ENCODE results near the gene HEYL. TPM values are rescaled to one million over a fixed set of nuclear protein-coding genes. Genes with fewer than 3 reads are reported as not detected.

The HEYL gene
- total and polyA plus RNA-seq, 9 of the 15 experiments (the other 6 are each of a cell fraction or from before 2014, with no cell fraction given), result 0.13 to 0.89 (median 0.25) TPM

DNA sequence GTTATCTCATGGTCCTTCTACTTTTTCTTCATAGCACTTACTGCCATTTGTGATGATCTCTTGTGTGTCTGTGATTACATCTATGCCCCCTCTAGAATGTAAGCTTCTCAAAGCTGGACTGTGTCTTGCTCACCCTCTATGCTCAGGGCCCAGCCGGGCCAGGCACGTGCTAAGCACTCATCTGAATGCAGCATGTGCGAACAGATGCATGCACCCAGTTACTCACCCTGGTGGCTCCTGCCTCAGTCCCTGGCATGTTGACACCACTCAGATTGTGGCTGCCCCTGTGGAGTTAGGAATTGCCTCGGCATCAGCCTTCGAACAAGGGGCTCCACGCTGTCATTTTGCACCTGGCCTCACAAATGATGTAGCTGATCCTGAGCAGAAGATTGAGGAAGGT lies 43.3 kb downstream of the HEYL start (continued):
- TF ChIP-seq ZNF561 (CRISPR knock-in tag; conservative IDR thresholded peaks at IDR 0.05) (no peak), TEAD4 (IDR thresholded peaks at IDR 0.05; ENCODE audit: low read length) (no peak), TEAD4 (CRISPR knock-in tag; IDR thresholded peaks at IDR 0.05; ENCODE audit: borderline replicate concordance) (0 out of 2 replicates have a peak, but pooled peaks have one; percentile 47), ZNF347 (CRISPR knock-in tag; IDR thresholded peaks at IDR 0.05; ENCODE audit: low read depth) (no peak), PRPF4 (IDR thresholded peaks at IDR 0.05; ENCODE audit: insufficient read depth, low read depth, low read length, poor library complexity, severe bottlenecking) (no peak), ZBTB1 (CRISPR knock-in tag; IDR thresholded peaks at IDR 0.05; ENCODE audit: borderline replicate concordance, low read depth) (no peak), RB1 (IDR thresholded peaks at IDR 0.05; ENCODE audit: low read depth) (no peak), SMAD2 (IDR thresholded peaks at IDR 0.05; ENCODE audit: low read depth, low read length) (no peak), SUPT5H (IDR thresholded peaks at IDR 0.05) (no peak), ZNF76 (CRISPR knock-in tag; IDR thresholded peaks at IDR 0.05; ENCODE audit: borderline replicate concordance) (no peak), BHLHE40 (IDR thresholded peaks at IDR 0.05; ENCODE audit: low read length) (peak; percentile 82), NFIX (CRISPR knock-in tag; IDR thresholded peaks at IDR 0.05; ENCODE audit: low read depth) (no peak), BRD4 (IDR thresholded peaks at IDR 0.05) (no peak)
- TF ChIP-seq, protein P1, sequence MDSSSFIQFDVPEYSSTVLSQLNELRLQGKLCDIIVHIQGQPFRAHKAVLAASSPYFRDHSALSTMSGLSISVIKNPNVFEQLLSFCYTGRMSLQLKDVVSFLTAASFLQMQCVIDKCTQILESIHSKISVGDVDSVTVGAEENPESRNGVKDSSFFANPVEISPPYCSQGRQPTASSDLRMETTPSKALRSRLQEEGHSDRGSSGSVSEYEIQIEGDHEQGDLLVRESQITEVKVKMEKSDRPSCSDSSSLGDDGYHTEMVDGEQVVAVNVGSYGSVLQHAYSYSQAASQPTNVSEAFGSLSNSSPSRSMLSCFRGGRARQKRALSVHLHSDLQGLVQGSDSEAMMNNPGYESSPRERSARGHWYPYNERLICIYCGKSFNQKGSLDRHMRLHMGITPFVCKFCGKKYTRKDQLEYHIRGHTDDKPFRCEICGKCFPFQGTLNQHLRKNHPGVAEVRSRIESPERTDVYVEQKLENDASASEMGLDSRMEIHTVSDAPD (CRISPR knock-in tag; IDR thresholded peaks at IDR 0.05), result no peak
- TF ChIP-seq, protein P2, sequence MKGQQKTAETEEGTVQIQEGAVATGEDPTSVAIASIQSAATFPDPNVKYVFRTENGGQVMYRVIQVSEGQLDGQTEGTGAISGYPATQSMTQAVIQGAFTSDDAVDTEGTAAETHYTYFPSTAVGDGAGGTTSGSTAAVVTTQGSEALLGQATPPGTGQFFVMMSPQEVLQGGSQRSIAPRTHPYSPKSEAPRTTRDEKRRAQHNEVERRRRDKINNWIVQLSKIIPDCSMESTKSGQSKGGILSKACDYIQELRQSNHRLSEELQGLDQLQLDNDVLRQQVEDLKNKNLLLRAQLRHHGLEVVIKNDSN (CRISPR knock-in tag; IDR thresholded peaks at IDR 0.05), result 0 out of 2 replicates have a peak, but pooled peaks have one; percentile 16
- TF ChIP-seq, protein P3, sequence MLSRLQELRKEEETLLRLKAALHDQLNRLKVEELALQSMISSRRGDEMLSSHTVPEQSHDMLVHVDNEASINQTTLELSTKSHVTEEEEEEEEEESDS (CRISPR knock-in tag; IDR thresholded peaks at IDR 0.05), result no peak
- TF ChIP-seq, protein P4, sequence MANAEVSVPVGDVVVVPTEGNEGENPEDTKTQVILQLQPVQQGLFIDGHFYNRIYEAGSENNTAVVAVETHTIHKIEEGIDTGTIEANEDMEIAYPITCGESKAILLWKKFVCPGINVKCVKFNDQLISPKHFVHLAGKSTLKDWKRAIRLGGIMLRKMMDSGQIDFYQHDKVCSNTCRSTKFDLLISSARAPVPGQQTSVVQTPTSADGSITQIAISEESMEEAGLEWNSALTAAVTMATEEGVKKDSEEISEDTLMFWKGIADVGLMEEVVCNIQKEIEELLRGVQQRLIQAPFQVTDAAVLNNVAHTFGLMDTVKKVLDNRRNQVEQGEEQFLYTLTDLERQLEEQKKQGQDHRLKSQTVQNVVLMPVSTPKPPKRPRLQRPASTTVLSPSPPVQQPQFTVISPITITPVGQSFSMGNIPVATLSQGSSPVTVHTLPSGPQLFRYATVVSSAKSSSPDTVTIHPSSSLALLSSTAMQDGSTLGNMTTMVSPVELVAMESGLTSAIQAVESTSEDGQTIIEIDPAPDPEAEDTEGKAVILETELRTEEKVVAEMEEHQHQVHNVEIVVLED (CRISPR knock-in tag; IDR thresholded peaks at IDR 0.05), result no peak
- TF ChIP-seq, protein P5, sequence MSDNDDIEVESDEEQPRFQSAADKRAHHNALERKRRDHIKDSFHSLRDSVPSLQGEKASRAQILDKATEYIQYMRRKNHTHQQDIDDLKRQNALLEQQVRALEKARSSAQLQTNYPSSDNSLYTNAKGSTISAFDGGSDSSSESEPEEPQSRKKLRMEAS (CRISPR knock-in tag; IDR thresholded peaks at IDR 0.05), result peak; percentile 50; the same call in 1 of the 2 replicates
- TF ChIP-seq, protein P6, sequence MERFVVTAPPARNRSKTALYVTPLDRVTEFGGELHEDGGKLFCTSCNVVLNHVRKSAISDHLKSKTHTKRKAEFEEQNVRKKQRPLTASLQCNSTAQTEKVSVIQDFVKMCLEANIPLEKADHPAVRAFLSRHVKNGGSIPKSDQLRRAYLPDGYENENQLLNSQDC (CRISPR knock-in tag; IDR thresholded peaks at IDR 0.05), result no peak
- TF ChIP-seq, protein P7, sequence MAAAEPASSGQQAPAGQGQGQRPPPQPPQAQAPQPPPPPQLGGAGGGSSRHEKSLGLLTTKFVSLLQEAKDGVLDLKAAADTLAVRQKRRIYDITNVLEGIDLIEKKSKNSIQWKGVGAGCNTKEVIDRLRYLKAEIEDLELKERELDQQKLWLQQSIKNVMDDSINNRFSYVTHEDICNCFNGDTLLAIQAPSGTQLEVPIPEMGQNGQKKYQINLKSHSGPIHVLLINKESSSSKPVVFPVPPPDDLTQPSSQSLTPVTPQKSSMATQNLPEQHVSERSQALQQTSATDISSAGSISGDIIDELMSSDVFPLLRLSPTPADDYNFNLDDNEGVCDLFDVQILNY (CRISPR knock-in tag; IDR thresholded peaks at IDR 0.05), result no peak
- TF ChIP-seq, protein P8, sequence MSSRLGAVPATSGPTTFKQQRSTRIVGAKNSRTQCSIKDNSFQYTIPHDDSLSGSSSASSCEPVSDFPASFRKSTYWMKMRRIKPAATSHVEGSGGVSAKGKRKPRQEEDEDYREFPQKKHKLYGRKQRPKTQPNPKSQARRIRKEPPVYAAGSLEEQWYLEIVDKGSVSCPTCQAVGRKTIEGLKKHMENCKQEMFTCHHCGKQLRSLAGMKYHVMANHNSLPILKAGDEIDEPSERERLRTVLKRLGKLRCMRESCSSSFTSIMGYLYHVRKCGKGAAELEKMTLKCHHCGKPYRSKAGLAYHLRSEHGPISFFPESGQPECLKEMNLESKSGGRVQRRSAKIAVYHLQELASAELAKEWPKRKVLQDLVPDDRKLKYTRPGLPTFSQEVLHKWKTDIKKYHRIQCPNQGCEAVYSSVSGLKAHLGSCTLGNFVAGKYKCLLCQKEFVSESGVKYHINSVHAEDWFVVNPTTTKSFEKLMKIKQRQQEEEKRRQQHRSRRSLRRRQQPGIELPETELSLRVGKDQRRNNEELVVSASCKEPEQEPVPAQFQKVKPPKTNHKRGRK (tag; IDR thresholded peaks at IDR 0.05), result no peak

Data from K562 (cell line).